NCI-H2171 (cell line): ENCODE measurements around the gene NUMA1.

Experiments used
- DNase-seq: peaks from one replicate; lab custom pipeline; 2025; lab: John Stamatoyannopoulos, UW

Gene NUMA1

DNA sequence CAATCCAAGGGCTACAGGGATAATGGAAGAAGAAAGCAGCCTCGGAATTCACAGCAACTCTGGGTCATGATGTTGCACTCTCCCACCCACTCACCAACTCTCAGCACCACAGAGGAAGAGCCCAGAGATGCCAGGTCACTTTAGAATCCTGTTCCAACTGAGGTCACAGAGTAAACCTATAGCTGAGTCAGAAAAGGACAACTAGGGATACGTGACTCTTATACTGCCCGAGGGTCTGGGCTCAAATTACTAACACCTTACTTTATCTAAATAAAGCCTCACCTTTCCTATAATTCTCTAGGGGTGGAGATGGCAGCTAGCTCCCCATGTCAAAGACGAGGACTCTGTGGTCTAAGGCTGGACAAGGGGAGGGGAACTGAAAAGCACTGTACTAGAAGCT is 57.0 kb downstream of the NUMA1 start:
- no peak for DNase-seq

DNA sequence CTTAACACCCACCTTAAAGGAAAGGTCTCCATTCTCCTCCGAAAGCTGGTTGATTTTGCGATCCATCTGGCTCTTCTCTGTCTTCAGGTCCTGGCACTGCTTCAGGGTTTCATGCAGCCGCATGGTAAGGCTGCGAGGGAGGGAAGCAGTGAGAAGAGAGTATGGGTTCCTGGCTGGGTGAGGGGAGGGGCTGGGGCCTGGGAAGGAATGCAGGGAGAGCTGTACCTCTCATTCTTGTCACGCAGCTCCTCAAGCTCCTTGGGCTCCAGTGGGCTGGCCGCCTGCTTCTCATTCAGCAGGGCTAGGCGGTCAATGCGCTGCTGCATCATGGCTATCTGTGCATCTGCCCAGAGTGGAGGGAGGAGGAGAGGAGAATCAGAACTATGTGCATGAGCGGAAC is 62.2 kb downstream of the NUMA1 start:
- no peak for DNase-seq

- DNase-seq: no peak
These were observed 64.8 kb downstream of the NUMA1 start for GRCh38 chr11:72015511-72016061.

- DNase-seq: no peak
These were observed 65.5 kb downstream of the NUMA1 start for GRCh38 chr11:72014761-72015320.

- no peak for DNase-seq
These were observed 66.3 kb downstream of the NUMA1 start for GRCh38 chr11:72013765-72014711.

DNA sequence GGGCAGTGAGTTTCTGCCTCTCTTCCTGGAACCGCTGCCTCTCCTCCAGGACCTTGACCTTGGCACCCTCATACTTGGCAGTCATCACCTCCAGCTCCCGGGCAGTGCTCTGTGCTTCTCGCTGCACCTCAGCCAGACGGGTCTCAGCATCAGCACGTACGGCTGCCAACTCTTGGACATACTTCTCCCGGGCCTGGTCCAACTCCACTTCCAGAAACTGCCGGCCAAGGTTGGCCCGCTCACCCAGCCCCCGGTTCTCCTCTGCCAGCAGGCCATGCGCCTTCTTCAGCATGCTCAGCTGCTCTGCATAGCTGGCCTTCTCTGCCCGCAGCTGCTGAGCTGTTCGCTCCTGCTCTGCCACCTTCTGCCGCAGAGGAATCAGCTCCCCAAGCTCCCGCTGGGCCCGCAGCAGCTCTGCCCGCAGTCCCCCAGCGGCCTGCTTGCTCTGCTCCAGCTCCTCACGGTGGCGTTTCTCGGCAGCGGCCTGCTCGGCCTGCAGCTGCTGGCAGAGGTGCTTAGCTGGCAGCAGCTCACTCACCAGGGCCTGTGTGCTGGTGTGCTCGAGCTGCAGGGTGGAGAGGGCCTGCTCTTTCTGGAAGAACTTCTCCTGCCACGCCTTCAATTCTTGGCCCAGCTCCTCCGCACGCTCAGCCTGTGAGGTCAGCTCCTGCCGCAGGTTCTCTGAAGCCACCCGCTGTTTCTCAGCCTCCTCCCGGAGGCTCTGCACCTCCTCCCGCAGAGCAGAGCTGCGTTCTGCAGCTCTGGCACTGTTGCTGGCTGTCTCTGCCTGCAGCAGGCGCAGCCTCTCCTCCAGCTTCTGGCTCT is 67.2 kb downstream of the NUMA1 start:
- no peak for DNase-seq

DNA sequence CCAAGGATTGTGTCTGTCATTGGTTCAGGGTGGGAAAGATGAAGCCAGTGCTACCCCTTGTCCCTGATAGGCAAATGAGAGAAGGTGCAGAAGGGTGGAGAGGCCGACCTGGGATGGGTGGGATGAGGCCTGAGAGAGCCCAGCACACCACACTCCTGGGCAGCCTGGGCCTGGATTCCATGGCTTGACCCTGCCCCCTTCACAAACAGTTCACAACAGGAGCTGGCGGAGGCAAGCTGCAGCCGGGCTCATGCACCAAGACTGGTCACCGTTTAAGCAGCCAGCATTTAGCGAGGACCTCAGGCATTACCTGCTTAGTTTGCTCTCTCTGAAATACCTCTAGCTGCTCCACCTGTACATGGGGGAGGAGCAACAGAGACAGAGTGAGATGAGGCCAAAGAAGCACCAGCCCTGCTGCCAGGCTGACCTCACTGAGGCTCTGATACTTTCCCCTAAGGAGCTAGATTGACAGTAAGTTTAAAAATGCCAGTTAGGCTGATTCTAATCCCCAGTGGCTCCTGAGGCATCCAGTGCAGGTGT is 68.2 kb downstream of the NUMA1 start:
- DNase-seq: no peak

DNA sequence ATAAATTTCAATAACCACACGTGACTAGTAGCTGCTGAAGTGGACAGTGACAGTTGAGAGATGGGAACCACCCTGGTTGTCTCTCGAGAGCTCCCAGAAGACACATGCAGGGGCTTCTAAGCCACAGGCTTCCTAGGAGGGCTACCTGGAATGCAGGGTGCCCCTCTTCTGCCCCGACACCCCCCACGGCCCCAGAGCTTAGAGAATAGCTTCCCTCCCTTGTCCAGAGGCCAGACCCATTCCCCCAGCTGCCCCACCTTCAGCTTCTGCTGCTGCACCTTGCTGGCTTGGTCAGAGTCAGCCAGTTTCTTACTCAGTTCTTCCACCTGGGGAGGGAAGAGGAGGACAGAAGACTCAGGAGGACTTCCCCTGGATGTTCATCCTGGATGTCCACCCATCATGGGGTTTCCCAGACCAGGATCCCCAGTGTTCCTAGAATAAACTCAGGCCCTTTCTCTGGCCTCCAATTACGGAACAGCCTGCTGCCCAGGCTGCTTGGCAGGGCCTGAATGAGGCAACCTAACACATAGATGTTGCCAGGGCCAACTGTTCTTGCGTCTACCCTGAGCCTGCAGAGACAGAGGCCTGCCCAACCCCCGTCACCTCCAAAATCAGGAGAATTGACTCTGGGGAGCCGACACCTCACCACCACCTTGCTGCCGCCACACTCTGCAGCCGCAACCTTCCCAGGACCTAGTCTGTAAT is 69.7 kb downstream of the NUMA1 start:
- DNase-seq: no peak

- no peak for DNase-seq
These were observed 71.2 kb downstream of the NUMA1 start for GRCh38 chr11:72009156-72009555.

DNA sequence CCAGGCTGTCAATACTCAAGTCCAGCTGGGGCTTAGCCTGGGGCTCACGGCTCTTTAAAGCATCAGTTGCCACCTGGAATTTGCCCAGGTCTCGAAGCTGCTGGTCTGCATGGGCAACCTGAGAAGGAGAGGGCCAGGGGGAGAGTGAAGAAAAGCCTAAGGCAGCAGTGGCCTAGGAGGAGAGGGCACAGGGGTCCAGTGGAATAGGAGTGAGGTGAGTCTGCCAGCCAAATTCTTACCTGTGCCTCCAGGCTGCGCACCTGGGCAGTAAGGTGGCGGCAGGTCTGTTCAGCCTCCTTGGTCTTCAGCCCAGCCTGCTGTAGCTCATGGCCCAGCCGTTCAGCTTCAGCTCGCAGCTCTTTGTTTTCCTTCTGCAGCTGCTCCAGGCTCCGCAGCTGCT is 71.6 kb downstream of the NUMA1 start:
- no peak for DNase-seq

GRCh38 chr11:72007587-72007986 is 72.8 kb downstream of the NUMA1 start:
- no peak for DNase-seq

GRCh38 chr11:72007089-72007476 is 73.3 kb downstream of the NUMA1 start:
- no peak for DNase-seq

DNA sequence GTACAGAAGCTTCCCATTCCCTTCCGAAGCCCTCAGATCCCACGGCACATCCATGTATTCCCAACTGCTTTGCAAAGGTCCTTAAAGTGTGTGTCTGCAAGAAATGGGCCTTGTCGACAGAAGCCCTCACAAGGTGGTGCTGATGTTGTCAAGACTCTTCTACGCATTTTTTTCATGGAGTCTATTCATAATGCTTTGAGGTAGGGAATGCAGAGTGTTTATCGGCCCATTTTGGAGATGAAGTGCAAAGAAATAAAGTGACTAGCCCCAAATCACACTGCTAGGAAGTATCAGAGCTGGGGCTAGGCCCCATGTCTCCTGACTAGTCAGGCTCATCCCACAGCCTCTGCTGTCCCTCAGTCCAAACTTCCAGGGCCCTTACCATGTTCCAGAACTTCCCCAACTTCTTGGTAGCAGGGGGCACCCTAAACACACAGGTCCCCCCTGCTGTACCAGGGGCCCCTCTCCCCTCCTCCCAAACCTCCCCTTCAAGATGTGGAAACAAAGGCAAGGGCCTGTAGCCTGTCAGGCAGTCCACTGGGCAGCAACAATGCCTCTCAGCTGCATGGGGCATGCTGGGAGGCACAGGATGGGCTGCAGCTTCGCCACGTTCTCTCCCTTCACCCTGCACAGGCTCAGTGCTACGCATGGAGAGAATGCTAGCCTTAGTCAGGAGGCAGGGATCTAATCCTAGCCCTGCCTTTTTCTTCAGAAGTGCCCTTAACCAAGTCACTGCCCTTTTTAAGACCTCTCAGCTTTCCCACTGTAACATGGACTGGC is 73.8 kb downstream of the NUMA1 start:
- no peak for DNase-seq

DNA sequence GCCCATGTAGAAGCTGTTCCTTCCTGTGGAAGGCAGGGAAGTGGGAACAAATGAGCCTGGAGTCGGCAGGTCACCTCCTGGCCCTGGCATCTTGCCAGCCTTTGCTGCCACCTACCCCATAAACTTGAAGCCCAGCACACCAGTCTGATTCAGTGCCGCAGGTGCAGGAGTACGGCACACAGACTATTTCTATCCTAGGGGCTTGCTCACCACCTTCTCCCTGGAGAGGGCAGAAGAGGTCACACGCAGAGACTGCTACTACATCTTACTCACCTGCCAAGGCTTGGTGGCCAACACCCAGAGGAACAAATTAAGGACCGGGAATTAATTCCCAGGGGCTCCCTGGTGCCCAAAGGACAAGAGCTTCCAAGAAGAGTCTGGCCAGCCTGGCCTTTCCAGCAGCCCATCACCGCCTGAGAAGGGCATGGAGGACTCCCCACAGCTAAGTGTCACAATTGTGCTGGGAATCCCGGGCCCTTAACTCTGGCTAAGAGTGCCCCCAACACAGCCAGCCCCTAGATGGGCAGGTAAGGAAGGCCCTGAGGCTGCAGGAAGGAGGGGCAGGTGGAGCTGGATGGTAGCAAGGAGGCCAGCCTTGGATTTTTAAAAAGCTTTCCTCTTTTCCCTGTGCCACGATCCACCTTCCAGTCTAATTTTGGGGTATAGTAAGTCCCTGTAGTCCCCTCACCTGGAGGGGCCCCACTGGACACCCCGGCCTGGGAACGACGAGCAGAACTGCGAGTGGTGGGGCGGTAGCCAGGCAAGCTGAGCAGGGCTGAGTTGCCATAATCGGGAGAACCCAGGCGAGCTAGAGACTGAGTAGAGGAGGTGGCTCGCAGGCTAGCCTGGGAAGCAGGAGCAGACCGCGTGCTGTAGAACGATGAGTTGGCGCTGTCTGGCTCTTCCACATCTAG is 74.7 kb downstream of the NUMA1 start:
- no peak for DNase-seq

- DNase-seq: no peak
These were observed 75.6 kb downstream of the NUMA1 start for GRCh38 chr11:72004515-72005346.

- DNase-seq: no peak
These were observed 76.6 kb downstream of the NUMA1 start for GRCh38 chr11:72003776-72004171.

GRCh38 chr11:72002841-72003775 is 77.2 kb downstream of the NUMA1 start:
- no peak for DNase-seq
